ENCODE data around the gene MARCHF11. TPM values are rescaled to one million over a fixed set of nuclear protein-coding genes. Genes with fewer than 3 reads are reported as not detected.

MARCHF11 gene
- not detected in 2 replicates for total RNA-seq

GRCh38 chr5:16179511-16179935 is at the start of gene MARCHF11:
Gene MARCHF11, minus strand, starts transcription at chr5:16179791. Its CDS starts 216 bp downstream, at chr5:16179575.

